ENCODE measurements around the gene MOCOS. TPM values are rescaled to one million over a fixed set of nuclear protein-coding genes. Genes with fewer than 3 reads are reported as not detected.
"Not testable (repeated sequence)": the region's sequence is repeated elsewhere in the genome, so short reads cannot be mapped to it uniquely, and the experiment has no call there.

The MOCOS gene
- total and polyA plus RNA-seq, 9 donors: 5.4 to 35.5 (median 8.8) TPM

DNA sequence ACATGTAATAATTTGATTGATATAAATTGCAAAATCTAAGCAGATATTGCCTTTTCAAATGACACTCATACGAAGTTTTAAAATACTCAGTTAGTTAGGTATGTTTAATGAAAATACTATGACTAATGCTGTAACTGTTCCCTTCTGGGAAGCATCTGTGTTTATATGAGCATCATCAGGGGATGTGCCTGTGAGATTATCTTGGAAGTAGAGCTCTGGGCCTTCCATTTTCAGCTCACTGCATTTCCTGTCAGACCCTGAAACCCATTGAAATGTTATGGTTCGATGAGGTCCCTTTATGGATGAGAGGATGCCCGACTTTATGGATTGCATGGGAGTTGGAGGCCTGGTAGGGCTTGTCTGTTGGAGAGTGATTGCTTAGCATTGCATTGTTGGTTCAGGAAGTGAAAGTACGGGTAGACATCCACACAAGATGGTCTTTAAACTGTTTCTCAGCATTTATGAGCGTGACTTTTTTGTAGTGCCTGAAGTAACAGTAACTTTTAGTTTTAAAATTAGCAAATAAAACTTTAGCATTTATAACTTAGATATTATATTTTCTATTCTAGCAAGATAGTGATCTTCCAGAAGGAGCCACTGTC is 28.9 kb upstream of the MOCOS start:
- Histone ChIP-seq H3K9me3 (no peaks in the 10 kb centered on the region), H3K27ac (no peak overlapping the region), H3K4me1 (ENCODE audit: insufficient read depth) (peaks cover 4% of the 10 kb centered on the region), H3K4me3 (no peak overlapping the region), H3K27me3 (no peaks in the 10 kb centered on the region), H3K36me3 (no peaks in the 10 kb centered on the region)
- intact Hi-C loops (cut with DNase I): no loop called here
- DNase-seq: no peak
- TF ChIP-seq POLR2A (IDR thresholded peaks at IDR 0.05): no peak
- no peak for TF ChIP-seq EP300 (IDR thresholded peaks at IDR 0.05)
- TF ChIP-seq, protein P1, sequence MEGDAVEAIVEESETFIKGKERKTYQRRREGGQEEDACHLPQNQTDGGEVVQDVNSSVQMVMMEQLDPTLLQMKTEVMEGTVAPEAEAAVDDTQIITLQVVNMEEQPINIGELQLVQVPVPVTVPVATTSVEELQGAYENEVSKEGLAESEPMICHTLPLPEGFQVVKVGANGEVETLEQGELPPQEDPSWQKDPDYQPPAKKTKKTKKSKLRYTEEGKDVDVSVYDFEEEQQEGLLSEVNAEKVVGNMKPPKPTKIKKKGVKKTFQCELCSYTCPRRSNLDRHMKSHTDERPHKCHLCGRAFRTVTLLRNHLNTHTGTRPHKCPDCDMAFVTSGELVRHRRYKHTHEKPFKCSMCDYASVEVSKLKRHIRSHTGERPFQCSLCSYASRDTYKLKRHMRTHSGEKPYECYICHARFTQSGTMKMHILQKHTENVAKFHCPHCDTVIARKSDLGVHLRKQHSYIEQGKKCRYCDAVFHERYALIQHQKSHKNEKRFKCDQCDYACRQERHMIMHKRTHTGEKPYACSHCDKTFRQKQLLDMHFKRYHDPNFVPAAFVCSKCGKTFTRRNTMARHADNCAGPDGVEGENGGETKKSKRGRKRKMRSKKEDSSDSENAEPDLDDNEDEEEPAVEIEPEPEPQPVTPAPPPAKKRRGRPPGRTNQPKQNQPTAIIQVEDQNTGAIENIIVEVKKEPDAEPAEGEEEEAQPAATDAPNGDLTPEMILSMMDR (IDR thresholded peaks at IDR 0.05): no peak
- WGBS, 3 donors: 50 to 72% (median 57%) methylated on average over 5 of the region's 5 CpGs

DNA sequence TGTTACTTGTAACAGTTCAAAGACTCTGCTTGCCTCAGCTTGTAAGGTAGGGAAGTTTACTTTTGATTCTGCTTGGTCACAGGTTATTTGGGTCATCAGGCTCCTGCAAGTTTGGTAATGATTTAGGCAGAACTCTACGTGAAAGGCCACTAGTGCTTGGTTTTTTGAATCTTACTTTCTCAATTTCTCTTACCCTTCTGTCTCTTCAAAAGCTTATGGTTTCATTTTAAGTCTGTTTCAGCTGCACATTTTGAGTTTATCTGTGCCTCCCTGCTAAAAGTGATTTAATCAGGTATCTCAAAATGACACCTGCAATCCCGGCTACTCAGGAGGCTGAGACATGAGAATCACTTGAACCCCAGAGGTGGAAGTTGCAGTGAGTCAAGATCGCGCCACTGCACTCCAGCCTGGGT is 26.3 kb upstream of the MOCOS start:
- Histone ChIP-seq H3K4me1 (ENCODE audit: insufficient read depth) (peaks cover 2% of the 10 kb centered on the region), H3K9me3 (no peaks in the 10 kb centered on the region), H3K27me3 (no peaks in the 10 kb centered on the region), H3K4me3 (no peak overlapping the region), H3K36me3 (no peaks in the 10 kb centered on the region), H3K27ac (no peak overlapping the region)
- TF ChIP-seq EP300 (IDR thresholded peaks at IDR 0.05): no peak
- TF ChIP-seq, protein P1 (IDR thresholded peaks at IDR 0.05): no peak
- TF ChIP-seq POLR2A (IDR thresholded peaks at IDR 0.05): no peak
- 81 to 89% (median 86%) methylated on average over 4 of the region's 4 CpGs for WGBS, 3 donors
- intact Hi-C loops (cut with DNase I): no loop called here
- DNase-seq: no peak

DNA sequence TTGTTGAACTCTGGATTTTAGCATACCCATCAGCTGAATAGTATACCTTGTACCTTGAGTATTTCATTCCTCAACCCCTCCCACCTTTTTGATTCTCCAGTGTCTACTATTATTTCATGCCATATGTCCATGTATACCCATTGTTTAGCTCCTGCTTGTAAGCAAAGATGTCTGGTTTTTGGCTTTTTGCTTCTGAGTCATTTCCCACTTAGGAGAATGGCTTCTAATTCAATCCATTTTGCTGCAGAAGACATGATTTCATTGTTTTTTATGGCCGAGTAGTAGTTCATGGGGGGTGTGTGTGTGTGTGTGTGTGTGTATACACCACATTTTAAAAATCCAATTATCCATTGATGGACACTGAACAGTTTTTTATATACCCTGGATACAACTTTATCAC is 24.3 kb upstream of the MOCOS start:
- H3K27me3 ChIP-seq: no peaks in the 10 kb centered on the region
- no peaks in the 10 kb centered on the region for H3K9me3 ChIP-seq
- H3K36me3 ChIP-seq: no peaks in the 10 kb centered on the region
- no peak overlapping the region for H3K4me3 ChIP-seq
- H3K4me1 ChIP-seq (ENCODE audit: insufficient read depth): peaks cover 2% of the 10 kb centered on the region
- 51 to 69% (median 63%) methylated on average over 1 of the region's 1 CpG for WGBS, 3 donors
- intact Hi-C loops (cut with DNase I): no loop called here
- no peak for DNase-seq
- no peak overlapping the region for H3K27ac ChIP-seq
- TF ChIP-seq POLR2A (IDR thresholded peaks at IDR 0.05) (no peak), EP300 (IDR thresholded peaks at IDR 0.05) (no peak)
- TF ChIP-seq, protein P1 (IDR thresholded peaks at IDR 0.05): no peak

DNA sequence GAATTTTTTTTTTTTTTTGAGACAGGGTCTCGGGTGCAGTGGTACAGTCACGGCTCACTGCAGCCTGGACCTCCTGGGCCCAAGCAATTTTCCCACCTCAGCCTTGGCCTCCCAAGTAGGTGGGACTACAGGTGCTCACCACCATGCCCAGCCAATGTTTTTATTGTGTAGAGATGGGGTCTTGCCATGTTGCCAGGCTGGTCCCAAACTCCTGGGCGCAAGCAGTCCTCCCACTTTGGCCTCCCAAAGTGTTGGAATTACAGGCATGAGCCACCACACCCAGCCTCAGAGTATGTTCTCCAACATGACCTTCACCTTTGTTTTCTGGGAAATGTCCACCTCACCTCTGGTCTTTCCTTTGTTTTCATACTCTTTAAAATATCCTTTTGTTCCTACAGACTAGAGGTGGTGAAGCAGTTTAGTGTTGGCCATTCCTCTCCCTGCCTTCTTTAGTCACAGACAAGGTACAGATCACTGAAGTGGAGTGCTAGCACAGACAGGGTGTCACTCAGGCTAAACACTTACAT is 19.5 kb upstream of the MOCOS start:
- no peak for DNase-seq
- no peak for TF ChIP-seq POLR2A (IDR thresholded peaks at IDR 0.05)
- TF ChIP-seq, protein P1 (IDR thresholded peaks at IDR 0.05): no peak
- TF ChIP-seq EP300 (IDR thresholded peaks at IDR 0.05): no peak
- H3K4me3 ChIP-seq: no peak overlapping the region
- H3K36me3 ChIP-seq: no peaks in the 10 kb centered on the region
- no peaks in the 10 kb centered on the region for H3K9me3 ChIP-seq
- H3K27me3 ChIP-seq: no peaks in the 10 kb centered on the region
- intact Hi-C loops (cut with DNase I): no loop called here
- no peaks in the 10 kb centered on the region for H3K4me1 ChIP-seq (ENCODE audit: insufficient read depth)
- WGBS, 3 donors: 92 to 99% (median 98%) methylated on average over 3 of the region's 3 CpGs
- H3K27ac ChIP-seq: no peak overlapping the region

DNA sequence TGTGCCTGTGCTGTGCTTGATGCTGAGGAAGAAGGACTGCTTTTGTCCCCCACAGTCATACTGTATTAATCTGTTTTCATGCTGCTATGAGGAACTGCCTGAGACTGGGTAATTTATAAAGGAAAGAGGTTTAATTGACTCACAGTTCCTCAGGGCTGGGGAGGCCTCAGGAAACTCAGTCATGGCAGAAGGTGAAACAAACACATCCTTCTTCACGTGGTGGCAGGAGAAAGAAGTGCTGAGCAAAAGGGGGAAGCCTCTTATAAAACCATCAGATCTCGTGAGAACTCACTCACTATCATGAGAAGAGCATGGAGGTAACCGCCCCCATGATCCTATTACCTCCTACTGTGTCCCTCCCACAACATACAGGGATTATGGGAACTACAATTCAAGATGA is 19.0 kb upstream of the MOCOS start:
- DNase-seq; H3K4me3 ChIP-seq; H3K36me3 ChIP-seq; H3K4me1 ChIP-seq (ENCODE audit: insufficient read depth); H3K27me3 ChIP-seq; intact Hi-C loops (cut with DNase I); H3K27ac ChIP-seq; H3K9me3 ChIP-seq: not testable (repeated sequence)
- 84 to 88% (median 85%) methylated on average over 3 of the region's 3 CpGs for WGBS, 3 donors

Measured in ovary (tissue), 9 donors.